ENCODE results near the gene CEP128. TPM values are rescaled to one million over a fixed set of nuclear protein-coding genes. Genes with fewer than 3 reads are reported as not detected.

The CEP128 gene
- total RNA-seq, 2 experiments from 2014 or later = 12.3 to 13.0 TPM

DNA sequence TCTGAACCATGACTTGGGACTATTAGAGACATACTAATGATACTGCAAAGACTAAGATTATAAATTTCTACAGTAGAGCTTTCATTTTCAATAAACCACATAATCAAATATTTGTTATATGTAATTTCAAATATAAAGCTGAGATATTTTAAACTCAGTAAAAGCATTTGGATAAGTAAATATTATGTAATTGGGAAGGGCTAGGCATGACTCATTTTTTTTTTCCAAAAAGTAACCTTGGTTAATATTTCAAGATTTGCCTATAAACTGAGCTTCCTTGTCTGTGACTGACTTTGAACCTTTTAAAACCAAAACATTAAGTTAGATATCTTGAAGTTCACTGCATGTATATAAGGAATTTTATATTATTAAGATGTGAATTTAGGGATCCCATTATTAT lies 332.5 kb downstream of the CEP128 start:
- H3K4me3 Mint-ChIP-seq = no peak overlapping the region

DNA sequence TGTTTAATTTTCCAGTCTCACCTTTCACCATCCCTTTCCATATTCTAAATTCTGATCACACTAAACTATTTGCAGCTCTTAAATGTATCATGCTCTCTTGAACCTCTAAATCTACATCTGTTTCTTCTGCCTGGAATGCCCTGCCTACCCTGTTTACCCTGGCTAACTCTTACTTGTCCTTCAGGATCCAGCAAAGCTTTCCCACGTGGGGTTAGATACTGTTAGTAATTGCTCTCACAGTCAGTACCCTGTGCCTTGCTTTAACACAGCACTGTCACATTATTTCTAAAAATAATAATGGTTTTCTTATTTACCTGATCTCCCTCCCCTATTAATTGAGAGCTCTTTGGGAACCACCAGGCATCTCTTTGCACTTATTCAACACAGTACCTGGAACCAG lies 333.0 kb downstream of the CEP128 start:
- no peak overlapping the region for H3K4me3 ChIP-seq (ENCODE audit: low read length)
- Mint-ChIP-seq H3K27me3 (no peaks in the 10 kb centered on the region), H3K27ac (no peak overlapping the region), H3K4me1 (ENCODE audit: low read depth) (no peaks in the 10 kb centered on the region), H3K9me3 (no peaks in the 10 kb centered on the region), H3K36me3 (ENCODE audit: low read depth) (no peaks in the 10 kb centered on the region), H3K4me3 (no peak overlapping the region)
- DNase-seq (no peak), ATAC-seq (ENCODE audit: poor library complexity) (no peak)
- ChIA-PET POLR2A (no interaction called here), CTCF (no interaction called here)
- intact Hi-C loops (cut with DNase I, micrococcal nuclease) = no loop called here
- H3K27me3 ChIP-seq (ENCODE audit: control insufficient read depth in 1 of 2, insufficient read depth in 2 of 2, low read length in 2 of 2) = no peaks in the 10 kb centered on the region
- no peaks in the 10 kb centered on the region for H3K36me3 ChIP-seq (ENCODE audit: insufficient read depth, low read length)
- no peaks in the 10 kb centered on the region for H3K4me1 ChIP-seq (ENCODE audit: insufficient read depth, low read length)
- no peaks in the 10 kb centered on the region for H3K9me3 ChIP-seq (ENCODE audit: control insufficient read depth in 1 of 2, insufficient read depth in 1 of 2, low read length in 2 of 2)
- TF ChIP-seq CTCF (IDR thresholded peaks at IDR 0.05) = no peak
- no peak overlapping the region for H3K27ac ChIP-seq (ENCODE audit: low read depth in 1 of 2, low read length in 2 of 2)

More for the DNA sequence above, 332.5 kb downstream of the CEP128 start:
- Mint-ChIP-seq H3K9me3 (no peaks in the 10 kb centered on the region), H3K27ac (no peak overlapping the region), H3K36me3 (ENCODE audit: low read depth) (no peaks in the 10 kb centered on the region), H3K27me3 (no peaks in the 10 kb centered on the region), H3K4me1 (ENCODE audit: low read depth) (no peaks in the 10 kb centered on the region)
- no peaks in the 10 kb centered on the region for H3K4me1 ChIP-seq (ENCODE audit: insufficient read depth, low read length)
- ChIA-PET POLR2A (no interaction called here), CTCF (no interaction called here)
- no peak overlapping the region for H3K27ac ChIP-seq (ENCODE audit: low read depth in 1 of 2, low read length in 2 of 2)
- H3K4me3 ChIP-seq (ENCODE audit: low read length) = no peak overlapping the region
- no peak for TF ChIP-seq CTCF (IDR thresholded peaks at IDR 0.05)
- H3K27me3 ChIP-seq (ENCODE audit: control insufficient read depth in 1 of 2, insufficient read depth in 2 of 2, low read length in 2 of 2) = no peaks in the 10 kb centered on the region
- DNase-seq = no peak
- no peak for ATAC-seq (ENCODE audit: poor library complexity)
- intact Hi-C loops (cut with DNase I, micrococcal nuclease) = no loop called here
- no peaks in the 10 kb centered on the region for H3K36me3 ChIP-seq (ENCODE audit: insufficient read depth, low read length)
- H3K9me3 ChIP-seq (ENCODE audit: control insufficient read depth in 1 of 2, insufficient read depth in 1 of 2, low read length in 2 of 2) = no peaks in the 10 kb centered on the region

DNA sequence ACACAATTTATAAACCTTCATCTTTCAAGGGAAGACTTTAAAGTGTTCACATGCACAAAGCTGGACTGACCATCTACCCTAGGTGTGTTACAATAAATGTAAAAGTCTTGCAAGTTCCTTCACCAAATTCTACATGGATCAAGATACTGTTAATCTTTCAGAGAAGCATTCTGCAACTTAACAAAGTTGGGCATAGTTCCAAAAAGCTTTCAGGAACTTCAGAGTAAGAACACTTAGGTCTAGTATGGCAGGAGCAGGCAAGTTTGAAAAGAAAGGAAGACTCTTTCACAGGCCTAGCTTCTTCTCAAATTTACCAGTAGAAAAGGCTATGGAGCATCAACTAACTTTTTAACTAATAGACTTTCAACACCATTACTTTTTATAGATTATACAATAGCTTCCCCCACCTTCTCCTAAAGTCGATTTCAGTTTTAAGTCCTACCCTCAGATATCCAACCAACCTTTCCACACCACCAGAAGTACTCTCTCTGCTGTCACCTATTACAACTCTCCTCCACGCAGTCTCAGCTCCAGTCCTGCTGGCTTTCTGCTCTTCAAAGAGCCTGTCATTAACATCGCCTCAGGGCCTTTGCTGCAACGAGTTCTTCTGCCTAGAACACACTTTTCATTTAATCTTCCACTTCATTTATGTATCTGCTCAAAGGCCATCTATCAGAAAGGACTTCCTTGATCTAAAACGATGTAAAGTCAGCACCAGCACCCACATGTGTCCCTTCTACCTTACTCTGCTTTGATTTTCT lies 333.9 kb downstream of the CEP128 start:
- DNase-seq (no peak), ATAC-seq (ENCODE audit: poor library complexity) (no peak)
- ChIA-PET CTCF (interaction anchor here (0.6 kb wide), 1 partner anchor 8 kb away, joined by 3 read pairs; no protein-coding TSS in a partner anchor), POLR2A (no interaction called here)
- Histone ChIP-seq H3K36me3 (ENCODE audit: insufficient read depth, low read length) (no peaks in the 10 kb centered on the region), H3K4me3 (ENCODE audit: low read length) (no peak overlapping the region), H3K27me3 (ENCODE audit: control insufficient read depth in 1 of 2, insufficient read depth in 2 of 2, low read length in 2 of 2) (no peaks in the 10 kb centered on the region), H3K9me3 (ENCODE audit: control insufficient read depth in 1 of 2, insufficient read depth in 1 of 2, low read length in 2 of 2) (no peaks in the 10 kb centered on the region), H3K4me1 (ENCODE audit: insufficient read depth, low read length) (no peaks in the 10 kb centered on the region), H3K27ac (ENCODE audit: low read depth in 1 of 2, low read length in 2 of 2) (no peak overlapping the region)
- intact Hi-C loops (cut with DNase I, micrococcal nuclease) = no loop called here
- no peaks in the 10 kb centered on the region for H3K9me3 Mint-ChIP-seq
- TF ChIP-seq CTCF (IDR thresholded peaks at IDR 0.05) = no peak
- H3K36me3 Mint-ChIP-seq (ENCODE audit: low read depth) = no peaks in the 10 kb centered on the region
- no peaks in the 10 kb centered on the region for H3K4me1 Mint-ChIP-seq (ENCODE audit: low read depth)
- H3K27ac Mint-ChIP-seq = no peak overlapping the region
- no peak overlapping the region for H3K4me3 Mint-ChIP-seq
- no peaks in the 10 kb centered on the region for H3K27me3 Mint-ChIP-seq
